Skin of body (tissue), 2 donors: Measurements from ENCODE around the gene RBBP5. TPM values are rescaled to one million over a fixed set of nuclear protein-coding genes. Genes with fewer than 3 reads are reported as not detected.

Experiments used
- DNase-seq: peaks from one replicate; lab custom pipeline; 2025; lab: John Stamatoyannopoulos, UW
- total RNA-seq: library from RNA; depleted of rRNA; stranded (reverse); fragments of >200 nt; gene quantifications from one replicate; pipeline ENCODE4 v1.2.3, GENCODE V29; 2014

RBBP5 gene
- total RNA-seq, 1 donor from 2014 or later = 14.0 TPM

DNA sequence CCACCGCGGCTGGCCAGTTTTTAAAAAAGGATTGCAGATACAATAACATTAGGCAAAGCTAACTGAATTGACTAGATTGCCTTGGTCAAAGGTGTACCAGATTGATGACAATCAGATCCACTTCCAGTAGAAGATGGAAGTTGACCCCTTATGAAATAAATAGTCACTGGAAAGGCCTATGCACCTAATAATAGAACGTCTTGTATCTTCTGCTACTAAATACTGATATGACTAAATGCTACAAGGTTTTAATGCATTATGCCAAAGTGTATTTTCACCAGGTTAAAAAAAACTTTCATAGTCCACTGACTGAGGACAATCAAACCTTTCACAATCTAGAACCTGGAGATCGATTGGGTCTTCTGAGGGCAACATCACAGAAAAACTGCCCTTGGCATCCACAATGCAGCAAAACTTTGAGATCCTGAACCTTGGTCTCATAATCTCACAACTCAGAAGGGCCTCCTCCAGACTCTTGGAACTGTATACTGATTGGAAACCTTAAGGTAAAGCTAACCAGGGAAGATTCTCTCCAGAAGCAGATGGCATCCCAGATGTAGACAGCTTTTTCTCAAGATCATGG, 7.8 kb upstream of the RBBP5 start:
- DNase-seq = no peak

- DNase-seq = no peak
These were observed 6.3 kb upstream of the RBBP5 start for GRCh38 chr1:205128050-205128449.

DNA sequence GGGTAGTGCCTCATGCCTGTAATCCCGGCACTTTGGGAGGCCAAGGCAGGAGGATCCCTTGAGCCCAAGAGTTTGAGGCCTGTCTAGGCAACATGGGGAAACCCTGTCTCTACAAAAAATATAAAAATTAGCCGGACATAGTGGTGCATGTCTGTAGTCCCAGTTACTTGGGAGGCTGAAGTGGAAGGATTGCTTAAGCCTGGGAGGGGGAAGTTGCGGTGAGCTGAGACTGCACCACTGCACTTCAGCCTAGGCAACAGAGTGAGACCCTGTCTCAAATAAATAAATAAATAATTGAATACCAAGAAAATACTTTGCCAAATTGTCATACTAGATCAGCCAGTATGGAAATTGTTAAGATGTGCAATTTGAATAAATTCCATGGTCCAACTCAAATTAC, 5.9 kb upstream of the RBBP5 start:
- no peak for DNase-seq

DNA sequence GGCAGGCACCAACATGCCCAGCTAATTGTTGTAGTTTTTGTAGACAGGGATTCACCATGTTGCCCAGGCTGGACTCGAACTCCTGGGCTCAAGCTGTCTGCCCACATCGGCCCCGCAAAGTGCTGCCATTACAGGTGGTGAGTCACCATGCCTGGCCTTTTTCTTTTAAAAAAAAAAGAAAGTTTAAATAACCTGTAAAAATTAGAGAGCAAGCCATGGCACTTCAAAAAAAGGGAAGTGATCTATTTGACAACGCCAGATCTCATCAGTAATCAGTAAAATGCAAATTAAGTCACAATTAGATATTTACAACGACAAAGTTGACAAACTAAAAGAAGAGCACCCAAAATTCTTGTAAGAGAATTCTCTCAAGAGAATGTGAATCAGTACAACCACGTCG, 2.9 kb upstream of the RBBP5 start:
- DNase-seq = no peak

DNA sequence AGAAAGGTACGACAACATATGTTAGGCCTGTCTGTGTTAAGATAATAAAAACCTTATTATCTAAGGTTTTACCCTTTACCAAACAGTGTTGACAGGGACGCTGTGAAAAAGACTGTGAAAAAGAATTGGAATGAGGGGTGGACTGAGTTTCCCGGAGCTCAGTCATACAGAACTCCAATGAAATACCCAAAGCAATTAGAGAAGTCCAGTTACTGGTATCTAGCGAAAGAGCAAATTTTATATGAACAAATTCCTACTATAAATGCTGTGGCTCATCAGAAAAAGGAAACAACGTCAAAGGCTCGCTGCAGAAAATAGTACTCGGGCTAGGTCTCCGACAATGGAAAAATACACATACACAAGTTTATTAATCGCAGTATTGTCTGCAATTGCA, 708 bp upstream of the RBBP5 start:
- DNase-seq = no peak

GRCh38 chr1:205118752-205119151, 3.0 kb downstream of the RBBP5 start:
- DNase-seq = no peak

GRCh38 chr1:205111354-205111753, 10.4 kb downstream of the RBBP5 start:
- DNase-seq = no peak

DNA sequence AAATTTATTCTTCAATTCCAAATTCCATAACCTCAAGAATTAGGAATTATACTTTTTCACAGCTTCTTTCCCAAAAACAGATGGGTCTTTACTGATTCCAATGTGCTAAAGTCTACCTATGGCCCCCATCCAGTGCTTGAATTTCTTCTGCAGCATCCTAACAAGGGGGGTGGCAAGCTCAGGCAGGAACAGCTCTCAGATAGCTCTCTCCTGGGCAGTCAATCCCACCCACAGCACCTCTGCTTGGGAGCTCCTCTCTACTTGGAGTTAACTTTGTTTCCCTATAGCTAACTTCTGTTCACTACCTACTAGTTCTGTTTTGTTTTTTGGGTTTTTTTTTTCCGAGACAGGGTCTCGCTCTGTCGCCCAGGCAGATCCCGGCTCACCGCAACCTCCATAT, 12.1 kb downstream of the RBBP5 start:
- no peak for DNase-seq

GRCh38 chr1:205109269-205109668, 12.5 kb downstream of the RBBP5 start:
- DNase-seq = no peak

GRCh38 chr1:205108464-205108863, 13.3 kb downstream of the RBBP5 start:
- DNase-seq = no peak

GRCh38 chr1:205107327-205107726, 14.5 kb downstream of the RBBP5 start:
- DNase-seq = no peak

- DNase-seq = no peak
These were observed 19.4 kb downstream of the RBBP5 start for GRCh38 chr1:205102404-205102803.

DNA sequence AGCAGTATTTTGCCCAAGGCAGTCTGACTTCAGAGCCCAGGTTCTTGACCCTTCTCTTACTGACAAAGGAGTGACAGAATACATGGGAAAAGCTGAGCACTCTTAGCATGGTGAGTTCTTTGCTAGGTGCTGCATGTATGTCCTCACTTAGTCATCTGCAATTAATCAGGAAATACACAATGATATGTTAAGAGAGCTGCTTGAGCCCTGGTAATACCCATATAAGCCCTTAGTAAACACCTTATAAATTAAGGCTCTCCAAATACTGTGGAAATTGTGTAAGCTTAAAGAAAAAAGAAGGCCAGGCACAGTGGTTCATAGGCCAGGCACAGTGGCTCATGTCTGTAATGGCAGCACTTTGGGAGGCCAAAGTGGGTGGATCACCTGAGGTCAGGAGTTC, 23.5 kb downstream of the RBBP5 start:
- DNase-seq = no peak

DNA sequence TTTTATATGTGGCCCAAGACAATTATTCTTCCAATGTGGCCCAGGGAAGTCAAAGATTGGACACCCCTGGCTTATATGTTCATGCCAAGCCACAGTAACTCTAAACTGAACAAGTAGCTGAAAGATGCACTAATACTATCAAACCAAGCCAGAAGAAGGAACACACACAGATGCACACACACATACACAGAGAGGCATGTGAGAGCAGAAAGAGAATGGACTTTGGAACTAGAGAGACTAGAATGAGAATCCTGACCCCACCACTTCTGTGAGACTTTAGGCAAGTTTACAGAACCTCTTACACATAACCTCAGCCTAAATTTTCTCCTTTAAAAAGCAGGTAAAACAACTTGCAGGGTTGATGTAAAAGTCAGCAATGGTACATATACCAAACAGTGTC, 26.4 kb downstream of the RBBP5 start:
- no peak for DNase-seq

DNA sequence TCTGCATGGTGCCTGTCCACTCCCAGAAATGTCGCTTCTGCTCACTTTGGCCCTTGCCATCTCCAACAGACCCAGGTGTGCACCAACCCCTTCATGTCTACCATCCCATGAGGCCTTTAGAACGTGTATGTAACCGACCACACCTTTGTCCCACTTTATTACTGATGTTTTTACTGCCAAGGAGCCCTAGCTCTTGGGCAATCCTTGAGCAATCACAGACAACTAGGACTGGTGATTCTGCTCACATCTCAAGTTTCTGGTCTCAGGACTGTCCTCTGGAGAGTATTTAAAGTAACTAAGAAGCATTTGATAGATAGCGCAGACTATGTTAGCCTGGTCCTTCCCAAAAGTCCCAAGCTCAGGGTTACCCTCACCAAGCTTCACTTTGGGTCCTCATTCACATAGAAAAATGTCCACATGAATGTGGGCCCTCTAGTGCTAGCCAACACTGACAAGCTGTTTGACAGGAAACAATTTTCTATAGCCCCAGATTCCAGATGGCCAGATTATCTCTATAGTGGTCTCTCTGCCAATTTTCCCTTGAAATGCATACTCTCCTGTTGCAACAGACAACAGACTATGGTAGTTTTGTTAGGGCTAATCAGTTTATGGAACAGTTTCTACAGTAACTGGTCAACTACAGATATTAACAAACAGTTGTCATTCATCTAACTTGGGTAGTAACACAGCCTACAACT, 30.6 kb downstream of the RBBP5 start:
- no peak for DNase-seq

DNA sequence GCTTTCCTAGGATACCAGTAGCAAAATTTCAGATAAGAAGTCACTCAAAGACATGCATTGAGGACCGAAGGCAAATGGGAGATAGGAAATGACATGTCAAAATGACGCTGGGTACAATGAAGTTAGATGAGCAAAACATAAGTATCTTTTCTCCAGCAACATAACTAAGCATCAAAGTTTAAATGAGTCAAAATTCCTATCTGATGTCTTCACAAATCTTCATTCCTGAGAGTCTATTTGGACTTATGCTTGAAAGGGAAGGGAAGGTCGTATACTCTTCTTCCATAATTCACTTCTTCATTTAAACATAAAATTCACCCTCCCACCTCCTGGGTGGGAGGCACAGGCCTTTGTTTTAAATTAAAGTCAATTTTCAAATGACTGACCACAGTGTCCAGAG, 33.4 kb downstream of the RBBP5 start:
- no peak for DNase-seq

DNA sequence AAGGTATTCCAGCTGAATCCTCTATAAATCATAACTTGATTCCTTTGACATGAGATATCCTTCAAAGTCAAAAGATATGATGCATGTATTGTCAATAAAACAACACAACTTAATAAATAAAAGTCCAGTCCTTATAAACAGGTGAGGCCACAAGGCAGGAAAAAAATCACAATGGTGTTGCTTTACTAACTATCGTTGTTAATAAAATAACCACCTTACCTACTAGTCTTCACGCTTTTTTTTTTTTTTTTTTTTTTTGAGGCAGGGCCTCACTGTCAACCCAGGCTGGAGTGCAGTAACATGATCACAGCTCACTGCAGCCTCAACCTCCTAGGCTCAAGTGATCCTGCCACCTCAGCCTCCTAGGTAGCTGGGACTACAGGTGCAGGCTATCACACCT, 37.4 kb downstream of the RBBP5 start, which contains the start of gene TMEM81:
Gene TMEM81 (minus strand): TSS at position 101 of the 400 bp plus-strand sequence. CDS start 140 bp downstream, outside the sequence.
- no peak for DNase-seq

DNA sequence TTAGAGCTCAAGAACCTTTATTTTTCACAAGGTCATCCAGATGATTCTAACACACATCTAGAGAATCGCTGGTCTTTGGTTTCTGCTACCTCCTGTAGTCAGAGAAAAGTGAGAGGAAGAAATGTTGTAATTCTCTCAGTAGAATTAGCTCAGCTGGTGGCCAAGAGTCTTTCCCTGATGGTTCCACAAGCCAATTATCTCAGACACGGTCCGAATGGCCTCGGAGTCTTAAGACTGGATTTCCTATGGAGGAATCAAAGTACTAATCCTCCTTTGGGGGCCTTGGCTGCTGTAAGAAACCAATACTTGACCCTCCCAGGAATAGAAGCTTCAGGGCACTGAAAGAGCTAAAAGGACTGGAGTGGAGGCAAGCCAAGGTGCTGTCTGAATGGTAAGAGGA, 39.3 kb downstream of the RBBP5 start:
- no peak for DNase-seq

DNA sequence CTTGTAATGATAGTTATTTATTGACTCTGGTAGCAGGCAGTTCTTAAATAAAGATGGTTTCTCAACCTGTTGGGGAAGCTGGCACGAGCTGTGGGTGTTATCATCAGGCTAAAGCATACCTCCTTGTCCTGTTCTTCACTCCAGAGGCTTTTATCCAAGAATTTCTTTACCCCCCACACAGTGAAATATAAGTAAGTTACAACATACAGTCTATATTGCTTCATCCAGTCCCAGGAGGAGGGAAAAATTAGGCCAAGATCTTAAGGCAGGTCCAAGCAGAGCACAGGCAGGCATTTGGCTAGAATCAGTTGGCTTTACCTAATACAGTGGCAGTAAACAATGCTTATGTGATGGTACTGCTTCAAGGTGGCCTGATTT, 43.9 kb downstream of the RBBP5 start:
- DNase-seq = no peak

DNA sequence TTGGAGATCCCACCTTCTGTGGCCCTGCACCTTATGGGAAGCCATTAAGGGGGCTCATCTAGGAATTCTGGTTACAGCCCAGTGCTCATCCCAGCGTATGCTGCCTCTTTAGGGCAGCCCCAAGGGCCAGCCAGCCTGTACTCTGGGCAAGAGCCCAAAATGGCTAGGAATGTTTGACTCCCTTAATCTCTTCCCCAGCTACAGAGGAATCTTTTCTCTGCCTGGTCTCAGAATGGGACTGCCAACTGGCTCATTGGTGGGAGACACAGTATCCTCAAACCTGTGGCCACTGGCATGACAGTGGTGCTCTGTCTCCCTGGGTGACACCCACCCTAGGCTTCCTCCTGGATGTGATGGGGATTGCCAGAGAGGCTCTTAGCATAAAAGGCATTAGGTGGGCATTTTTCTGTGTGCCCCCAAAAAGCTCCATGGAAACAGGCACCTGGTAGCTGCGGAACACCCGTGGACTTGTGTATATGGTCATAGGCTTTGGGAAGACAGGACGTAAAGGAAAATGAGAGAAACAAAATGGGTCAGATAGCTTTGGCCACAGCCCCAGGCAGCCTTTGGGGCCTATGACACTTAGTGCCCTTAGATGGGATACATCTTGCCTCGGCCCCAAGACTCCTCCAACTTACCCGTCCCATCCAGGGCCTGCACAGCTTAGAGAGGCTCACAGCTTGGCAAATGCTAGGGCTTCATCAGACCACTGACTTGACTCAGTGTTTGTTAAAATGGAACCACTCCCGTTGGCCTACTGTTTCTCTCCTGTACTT, 44.4 kb downstream of the RBBP5 start:
- DNase-seq = no peak

DNA sequence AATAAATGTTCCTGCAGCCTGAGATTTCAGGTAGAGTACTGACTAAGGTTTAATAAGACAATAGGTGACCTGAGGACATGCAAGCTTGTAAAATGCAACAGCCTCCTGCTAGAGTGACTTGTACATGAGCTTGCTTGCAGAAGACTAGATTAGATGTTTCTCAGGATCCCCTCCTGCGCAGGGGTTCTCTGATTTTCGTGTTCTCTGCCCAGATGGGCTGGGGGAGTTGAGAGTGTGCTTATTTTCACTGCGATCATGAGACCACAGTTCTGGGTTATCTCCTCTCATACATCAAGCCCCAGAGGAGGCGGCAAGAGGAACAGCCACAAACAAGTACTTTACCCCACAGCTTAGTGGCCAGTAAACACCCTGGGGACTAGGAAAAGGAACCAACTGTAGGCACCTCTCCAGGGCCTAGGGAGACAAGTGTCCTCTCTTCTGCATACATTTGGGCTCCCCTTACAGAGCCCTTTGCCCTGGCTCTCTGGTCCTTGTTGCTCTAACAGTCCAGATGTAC, 45.5 kb downstream of the RBBP5 start:
- no peak for DNase-seq

DNA sequence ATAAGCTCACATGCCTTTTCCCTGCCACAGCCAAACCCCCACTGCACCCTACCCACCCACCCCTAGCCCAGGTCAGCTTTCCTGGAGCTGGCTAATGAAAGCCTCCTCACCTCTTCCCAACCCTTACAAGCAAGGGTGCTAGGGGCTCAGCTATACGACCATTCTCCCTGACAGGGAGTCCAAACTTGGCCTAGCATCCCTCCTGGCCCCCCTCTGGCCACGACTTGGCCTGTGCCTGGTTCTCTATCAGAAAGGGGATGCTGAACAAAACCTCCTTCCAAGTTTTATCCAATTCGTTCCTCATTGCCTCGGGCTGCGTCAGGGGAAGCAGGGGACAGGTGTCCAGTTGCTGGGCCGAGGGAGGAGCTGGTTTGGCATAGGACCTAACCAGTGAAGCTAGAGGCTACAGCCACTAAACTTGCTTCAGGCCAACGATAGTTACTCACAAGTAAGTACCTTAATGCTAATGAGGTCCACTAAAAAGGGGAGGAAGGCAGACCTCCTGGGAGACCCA, 46.1 kb downstream of the RBBP5 start:
- no peak for DNase-seq
